Measurements from ENCODE around the gene BCL2L13.

- TF ChIP-seq CTCF (IDR thresholded peaks at IDR 0.05) (no peak), REST (IDR thresholded peaks at IDR 0.05; ENCODE audit: insufficient read depth in 1 of 2, low read depth in 2 of 2, low read length in 1 of 2) (no peak), POLR2AphosphoS5 (IDR thresholded peaks at IDR 0.05; ENCODE audit: low read depth, low read length) (no peak), TCF7L2 (IDR thresholded peaks at IDR 0.05; ENCODE audit: low read depth, low read length) (no peak)
Measured at GRCh38 chr22:17613280-17613679, 25.3 kb upstream of the BCL2L13 start.
